ENCODE results near the gene SEMA3C.

The SEMA3C gene

GRCh38 chr7:80783678-80784327 lies 135.0 kb downstream of the SEMA3C start (continued):
- TF ChIP-seq, protein P1, sequence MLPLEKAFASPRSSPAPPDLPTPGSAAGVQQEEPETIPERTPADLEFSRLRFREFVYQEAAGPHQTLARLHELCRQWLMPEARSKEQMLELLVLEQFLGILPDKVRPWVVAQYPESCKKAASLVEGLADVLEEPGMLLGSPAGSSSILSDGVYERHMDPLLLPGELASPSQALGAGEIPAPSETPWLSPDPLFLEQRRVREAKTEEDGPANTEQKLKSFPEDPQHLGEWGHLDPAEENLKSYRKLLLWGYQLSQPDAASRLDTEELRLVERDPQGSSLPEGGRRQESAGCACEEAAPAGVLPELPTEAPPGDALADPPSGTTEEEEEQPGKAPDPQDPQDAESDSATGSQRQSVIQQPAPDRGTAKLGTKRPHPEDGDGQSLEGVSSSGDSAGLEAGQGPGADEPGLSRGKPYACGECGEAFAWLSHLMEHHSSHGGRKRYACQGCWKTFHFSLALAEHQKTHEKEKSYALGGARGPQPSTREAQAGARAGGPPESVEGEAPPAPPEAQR (tag by site-specific recombination; IDR thresholded peaks at IDR 0.05), result no peak
- TF ChIP-seq WT1 (tag by site-specific recombination; IDR thresholded peaks at IDR 0.05), result 0 out of 2 replicates have a peak, but pooled peaks have one; percentile 21
- no peak for TF ChIP-seq PRDM10 (tag by site-specific recombination; IDR thresholded peaks at IDR 0.05)
- TF ChIP-seq ZNF184 (tag by site-specific recombination; IDR thresholded peaks at IDR 0.05), result peak; percentile 78; the same call in 1 of the 2 replicates
- no peak for TF ChIP-seq ZNF791 (tag by site-specific recombination; IDR thresholded peaks at IDR 0.05)
- TF ChIP-seq, protein P2, sequence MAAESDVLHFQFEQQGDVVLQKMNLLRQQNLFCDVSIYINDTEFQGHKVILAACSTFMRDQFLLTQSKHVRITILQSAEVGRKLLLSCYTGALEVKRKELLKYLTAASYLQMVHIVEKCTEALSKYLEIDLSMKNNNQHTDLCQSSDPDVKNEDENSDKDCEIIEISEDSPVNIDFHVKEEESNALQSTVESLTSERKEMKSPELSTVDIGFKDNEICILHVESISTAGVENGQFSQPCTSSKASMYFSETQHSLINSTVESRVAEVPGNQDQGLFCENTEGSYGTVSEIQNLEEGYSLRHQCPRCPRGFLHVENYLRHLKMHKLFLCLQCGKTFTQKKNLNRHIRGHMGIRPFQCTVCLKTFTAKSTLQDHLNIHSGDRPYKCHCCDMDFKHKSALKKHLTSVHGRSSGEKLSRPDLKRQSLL (tag by site-specific recombination; IDR thresholded peaks at IDR 0.05), result peak; percentile 93
- TF ChIP-seq ZNF571 (tag by site-specific recombination; IDR thresholded peaks at IDR 0.05), result no peak
- peak; percentile 26; the same call in 1 of the 2 replicates for TF ChIP-seq KLF10 (tag by site-specific recombination; IDR thresholded peaks at IDR 0.05)
- 0 out of 2 replicates have a peak, but pooled peaks have one; percentile 47 for TF ChIP-seq ZBTB44 (tag by site-specific recombination; IDR thresholded peaks at IDR 0.05)
- 0 out of 2 replicates have a peak, but pooled peaks have one; percentile 32 for TF ChIP-seq GLI2 (tag by site-specific recombination; IDR thresholded peaks at IDR 0.05; ENCODE audit: borderline replicate concordance, low read depth)
- TF ChIP-seq, protein P3, sequence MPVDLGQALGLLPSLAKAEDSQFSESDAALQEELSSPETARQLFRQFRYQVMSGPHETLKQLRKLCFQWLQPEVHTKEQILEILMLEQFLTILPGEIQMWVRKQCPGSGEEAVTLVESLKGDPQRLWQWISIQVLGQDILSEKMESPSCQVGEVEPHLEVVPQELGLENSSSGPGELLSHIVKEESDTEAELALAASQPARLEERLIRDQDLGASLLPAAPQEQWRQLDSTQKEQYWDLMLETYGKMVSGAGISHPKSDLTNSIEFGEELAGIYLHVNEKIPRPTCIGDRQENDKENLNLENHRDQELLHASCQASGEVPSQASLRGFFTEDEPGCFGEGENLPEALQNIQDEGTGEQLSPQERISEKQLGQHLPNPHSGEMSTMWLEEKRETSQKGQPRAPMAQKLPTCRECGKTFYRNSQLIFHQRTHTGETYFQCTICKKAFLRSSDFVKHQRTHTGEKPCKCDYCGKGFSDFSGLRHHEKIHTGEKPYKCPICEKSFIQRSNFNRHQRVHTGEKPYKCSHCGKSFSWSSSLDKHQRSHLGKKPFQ (tag by site-specific recombination; IDR thresholded peaks at IDR 0.05), result 0 out of 2 replicates have a peak, but pooled peaks have one; percentile 13
- TF ChIP-seq, protein P4, sequence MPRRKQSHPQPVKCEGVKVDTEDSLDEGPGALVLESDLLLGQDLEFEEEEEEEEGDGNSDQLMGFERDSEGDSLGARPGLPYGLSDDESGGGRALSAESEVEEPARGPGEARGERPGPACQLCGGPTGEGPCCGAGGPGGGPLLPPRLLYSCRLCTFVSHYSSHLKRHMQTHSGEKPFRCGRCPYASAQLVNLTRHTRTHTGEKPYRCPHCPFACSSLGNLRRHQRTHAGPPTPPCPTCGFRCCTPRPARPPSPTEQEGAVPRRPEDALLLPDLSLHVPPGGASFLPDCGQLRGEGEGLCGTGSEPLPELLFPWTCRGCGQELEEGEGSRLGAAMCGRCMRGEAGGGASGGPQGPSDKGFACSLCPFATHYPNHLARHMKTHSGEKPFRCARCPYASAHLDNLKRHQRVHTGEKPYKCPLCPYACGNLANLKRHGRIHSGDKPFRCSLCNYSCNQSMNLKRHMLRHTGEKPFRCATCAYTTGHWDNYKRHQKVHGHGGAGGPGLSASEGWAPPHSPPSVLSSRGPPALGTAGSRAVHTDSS (tag by site-specific recombination; IDR thresholded peaks at IDR 0.05), result no peak
- TF ChIP-seq ZNF843 (tag by site-specific recombination; IDR thresholded peaks at IDR 0.05), result peak; percentile 90
- no peak for TF ChIP-seq ZNF248 (tag by site-specific recombination; IDR thresholded peaks at IDR 0.05)
- TF ChIP-seq IKZF3 (tag by site-specific recombination; IDR thresholded peaks at IDR 0.05), result peak; percentile 77
- no peak for TF ChIP-seq GFI1B (tag by site-specific recombination; IDR thresholded peaks at IDR 0.05)
- no peak for TF ChIP-seq ZNF223 (tag by site-specific recombination; IDR thresholded peaks at IDR 0.05)
- no peak for TF ChIP-seq ZNF610 (tag by site-specific recombination; IDR thresholded peaks at IDR 0.05; ENCODE audit: borderline replicate concordance)
- TF ChIP-seq, protein P5, sequence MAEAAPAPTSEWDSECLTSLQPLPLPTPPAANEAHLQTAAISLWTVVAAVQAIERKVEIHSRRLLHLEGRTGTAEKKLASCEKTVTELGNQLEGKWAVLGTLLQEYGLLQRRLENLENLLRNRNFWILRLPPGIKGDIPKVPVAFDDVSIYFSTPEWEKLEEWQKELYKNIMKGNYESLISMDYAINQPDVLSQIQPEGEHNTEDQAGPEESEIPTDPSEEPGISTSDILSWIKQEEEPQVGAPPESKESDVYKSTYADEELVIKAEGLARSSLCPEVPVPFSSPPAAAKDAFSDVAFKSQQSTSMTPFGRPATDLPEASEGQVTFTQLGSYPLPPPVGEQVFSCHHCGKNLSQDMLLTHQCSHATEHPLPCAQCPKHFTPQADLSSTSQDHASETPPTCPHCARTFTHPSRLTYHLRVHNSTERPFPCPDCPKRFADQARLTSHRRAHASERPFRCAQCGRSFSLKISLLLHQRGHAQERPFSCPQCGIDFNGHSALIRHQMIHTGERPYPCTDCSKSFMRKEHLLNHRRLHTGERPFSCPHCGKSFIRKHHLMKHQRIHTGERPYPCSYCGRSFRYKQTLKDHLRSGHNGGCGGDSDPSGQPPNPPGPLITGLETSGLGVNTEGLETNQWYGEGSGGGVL (tag by site-specific recombination; IDR thresholded peaks at IDR 0.05), result no peak
- 0 out of 2 replicates have a peak, but pooled peaks have one; percentile 23 for TF ChIP-seq ZBTB8A (tag by site-specific recombination; IDR thresholded peaks at IDR 0.05)
- TF ChIP-seq ZIC2 (tag by site-specific recombination; IDR thresholded peaks at IDR 0.05), result peak; percentile 87
- no peak for TF ChIP-seq ZNF76 (tag by site-specific recombination; IDR thresholded peaks at IDR 0.05; ENCODE audit: borderline replicate concordance, low read depth)
- TF ChIP-seq GLIS1 (tag by site-specific recombination; IDR thresholded peaks at IDR 0.05), result peak; percentile 21; the same call in 1 of the 2 replicates
- TF ChIP-seq ZNF654 (tag by site-specific recombination; IDR thresholded peaks at IDR 0.05; ENCODE audit: low read depth), result no peak
- TF ChIP-seq ZNF239 (tag by site-specific recombination; IDR thresholded peaks at IDR 0.05), result no peak
